AG04449 (cell line): Measurements from ENCODE around the gene DHX36.

Experiments
- CTCF ChIA-PET: fragments of 350-600 bp; formaldehyde crosslinking; extraction: SDS; loops from one replicate; lab custom pipeline; 2021; ENCODE audit warnings: antibody characterized with exemption; lab: Yijun Ruan, JAX
- POLR2A ChIA-PET: fragments of 400-600, 350-600 bp; formaldehyde crosslinking; extraction: SDS; loops from one replicate; lab custom pipeline; 2020; ENCODE audit warnings: antibody characterized with exemption, inconsistent platforms; lab: Yijun Ruan, JAX
- DNase-seq: peaks from one replicate; pipeline ENCODE4 v3.0.0-alpha.2; 2010; ENCODE audit warnings: low read depth, low spot score
- H3K4me3 ChIP-seq: 2 replicates; pipeline ENCODE4 v1.5.1; 2011; ENCODE audit warnings: low read depth, mild to moderate bottlenecking, control low read depth, low read length
- TF ChIP-seq, protein P1 (sequence below): IDR thresholded peaks from one replicate; pipeline ENCODE4 v1.5.1; 2011; ENCODE audit warnings: mild to moderate bottlenecking, moderate library complexity, low read length, control low read depth, inconsistent platforms; ENCODE audit not compliant: insufficient read depth; ENCODE audit errors: missing control alignments

The DHX36 gene

GRCh38 chr3:154250291-154250690 is 74.0 kb downstream of the DHX36 start:
- ChIA-PET POLR2A (no interaction called here), CTCF (no interaction called here)
- DNase-seq: no peak
- no peak overlapping the region for H3K4me3 ChIP-seq
- TF ChIP-seq, protein P1, sequence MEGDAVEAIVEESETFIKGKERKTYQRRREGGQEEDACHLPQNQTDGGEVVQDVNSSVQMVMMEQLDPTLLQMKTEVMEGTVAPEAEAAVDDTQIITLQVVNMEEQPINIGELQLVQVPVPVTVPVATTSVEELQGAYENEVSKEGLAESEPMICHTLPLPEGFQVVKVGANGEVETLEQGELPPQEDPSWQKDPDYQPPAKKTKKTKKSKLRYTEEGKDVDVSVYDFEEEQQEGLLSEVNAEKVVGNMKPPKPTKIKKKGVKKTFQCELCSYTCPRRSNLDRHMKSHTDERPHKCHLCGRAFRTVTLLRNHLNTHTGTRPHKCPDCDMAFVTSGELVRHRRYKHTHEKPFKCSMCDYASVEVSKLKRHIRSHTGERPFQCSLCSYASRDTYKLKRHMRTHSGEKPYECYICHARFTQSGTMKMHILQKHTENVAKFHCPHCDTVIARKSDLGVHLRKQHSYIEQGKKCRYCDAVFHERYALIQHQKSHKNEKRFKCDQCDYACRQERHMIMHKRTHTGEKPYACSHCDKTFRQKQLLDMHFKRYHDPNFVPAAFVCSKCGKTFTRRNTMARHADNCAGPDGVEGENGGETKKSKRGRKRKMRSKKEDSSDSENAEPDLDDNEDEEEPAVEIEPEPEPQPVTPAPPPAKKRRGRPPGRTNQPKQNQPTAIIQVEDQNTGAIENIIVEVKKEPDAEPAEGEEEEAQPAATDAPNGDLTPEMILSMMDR: no peak

- DNase-seq: no peak
- CTCF ChIA-PET: no interaction called here
- H3K4me3 ChIP-seq: no peak overlapping the region
- POLR2A ChIA-PET: no interaction called here
- TF ChIP-seq, protein P1: no peak
These were observed 76.4 kb downstream of the DHX36 start for GRCh38 chr3:154247806-154248415.

GRCh38 chr3:154244644-154245043 is 79.6 kb downstream of the DHX36 start:
- TF ChIP-seq, protein P1: no peak
- ChIA-PET CTCF (interaction anchor here (2.8 kb wide), 1 partner anchor 9 kb away, joined by 30 read pairs; no protein-coding TSS in a partner anchor), POLR2A (no interaction called here)
- no peak overlapping the region for H3K4me3 ChIP-seq
- DNase-seq: no peak

- no peak overlapping the region for H3K4me3 ChIP-seq
- DNase-seq: no peak
- TF ChIP-seq, protein P1: no peak
- ChIA-PET CTCF (interaction anchor here (0.6 to 2.8 kb wide), 2 partner anchors 10 to 28 kb away, joined by 5 to 30 read pairs; no protein-coding TSS in a partner anchor), POLR2A (no interaction called here)
These were observed 80.9 kb downstream of the DHX36 start for GRCh38 chr3:154243353-154243752.

DNA sequence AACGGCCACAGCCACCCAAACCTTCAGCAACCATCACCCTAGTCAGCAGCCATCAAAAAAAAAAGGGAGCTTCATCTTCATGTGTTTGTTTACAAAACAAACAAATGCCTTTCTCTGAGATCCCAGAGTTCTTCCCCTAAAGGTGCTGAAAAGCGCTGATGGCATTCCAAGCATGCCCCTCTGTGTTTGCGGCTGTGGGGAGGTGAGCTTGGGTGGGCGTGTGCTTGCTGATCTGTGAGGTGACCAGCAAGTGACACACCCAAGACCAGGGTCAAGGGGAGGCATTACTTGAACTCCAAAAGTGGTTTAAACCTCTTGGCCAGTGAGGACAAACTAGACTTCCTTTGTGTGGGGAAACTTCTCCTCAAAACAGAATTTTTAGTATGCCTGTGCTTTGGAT is 81.5 kb downstream of the DHX36 start:
- no peak overlapping the region for H3K4me3 ChIP-seq
- ChIA-PET CTCF (interaction anchor here (2.8 kb wide), 1 partner anchor 11 kb away, joined by 30 read pairs; no protein-coding TSS in a partner anchor), POLR2A (no interaction called here)
- no peak for DNase-seq
- TF ChIP-seq, protein P1: no peak

GRCh38 chr3:154241496-154241895 is 82.8 kb downstream of the DHX36 start:
- H3K4me3 ChIP-seq: no peak overlapping the region
- no peak for DNase-seq
- ChIA-PET CTCF (interaction anchor here (0.6 to 1.1 kb wide), 3 partner anchors 11 to 12 kb away, joined by 3 to 4 read pairs (median 3); no protein-coding TSS in a partner anchor), POLR2A (no interaction called here)
- TF ChIP-seq, protein P1: no peak
